Globus pallidus (tissue), 1 donor: Measurements from ENCODE around the gene PAK5.

Experiments
- DNase-seq: peaks from one replicate; pipeline ENCODE4 v3.0.0-alpha.2; 2015; ENCODE audit warnings: low spot score

The PAK5 gene

DNA sequence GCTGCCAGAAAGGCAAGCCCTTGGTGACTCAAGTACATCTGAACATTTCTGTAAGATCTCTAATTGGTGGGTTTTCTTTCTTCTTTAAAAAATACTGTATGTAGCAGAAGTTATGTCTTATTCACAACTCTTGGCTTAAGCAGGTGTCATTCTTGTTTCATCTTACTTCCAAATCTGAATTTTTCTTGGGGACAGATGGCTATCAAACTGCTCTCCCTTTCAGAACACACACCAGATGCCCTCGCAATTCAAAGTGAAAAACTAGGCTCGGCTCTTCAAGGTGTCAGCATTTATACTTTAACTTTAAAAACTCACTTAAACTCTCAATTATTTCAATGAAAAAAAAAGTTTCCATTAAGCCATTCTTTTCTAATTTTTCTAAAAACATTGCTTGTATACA, 49.7 kb downstream of the PAK5 start:
- no peak for DNase-seq

DNA sequence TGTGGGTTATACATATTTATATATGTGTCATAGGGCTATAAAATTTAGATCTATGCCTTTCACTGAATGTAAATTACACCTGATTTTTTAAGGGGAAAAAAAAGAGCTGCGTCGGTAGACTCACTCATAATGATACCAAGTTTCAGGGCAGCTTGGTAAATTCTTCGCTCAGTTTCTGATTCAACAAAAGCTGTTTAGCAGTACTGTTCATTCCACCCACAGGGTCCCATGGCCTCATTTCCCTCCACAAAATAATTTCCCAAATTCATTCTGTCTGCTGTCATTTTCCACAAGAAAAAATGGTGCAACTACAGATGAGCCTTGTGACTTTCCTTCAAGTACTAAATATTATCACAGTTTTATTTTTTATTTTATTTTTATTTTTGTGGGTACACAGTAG, 63.7 kb downstream of the PAK5 start:
- no peak for DNase-seq

DNA sequence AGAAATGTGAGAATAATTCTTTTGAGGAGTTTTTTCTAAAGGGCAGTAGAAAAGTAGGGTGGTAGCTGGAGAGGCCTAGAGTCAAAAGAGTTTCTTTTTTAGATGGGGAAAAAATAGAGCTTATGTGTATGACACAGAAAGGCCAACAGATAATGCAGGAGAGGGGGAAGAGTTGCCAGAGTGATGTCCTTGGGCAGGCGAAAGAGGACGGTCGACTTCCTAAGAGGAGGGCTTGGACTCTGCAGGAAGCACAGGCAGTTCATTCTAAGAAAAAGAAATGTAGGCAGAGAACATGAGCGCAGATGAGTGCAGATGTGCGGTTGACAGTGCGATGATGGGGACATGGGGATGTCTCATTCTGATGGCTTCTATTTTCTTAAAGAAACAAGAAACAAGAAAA, 68.9 kb downstream of the PAK5 start:
- no peak for DNase-seq

DNA sequence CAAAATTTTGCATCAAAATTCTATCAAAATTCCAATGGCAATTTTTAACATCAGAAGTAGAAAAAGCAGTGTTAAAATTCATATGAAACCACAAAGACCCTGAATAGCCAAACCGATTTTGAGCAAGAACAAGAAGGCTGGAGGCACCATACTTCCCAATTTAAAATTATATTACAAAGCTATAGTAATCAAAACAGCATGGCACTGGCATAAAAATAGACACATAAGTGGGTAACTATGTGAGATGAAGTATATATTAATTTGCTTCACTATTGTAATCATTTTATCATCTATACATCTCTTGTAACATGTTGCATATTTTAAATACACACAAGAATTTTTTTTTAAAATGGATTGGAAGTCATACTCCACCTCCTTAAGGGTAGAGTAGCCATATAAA, 77.4 kb downstream of the PAK5 start:
- DNase-seq = no peak

DNA sequence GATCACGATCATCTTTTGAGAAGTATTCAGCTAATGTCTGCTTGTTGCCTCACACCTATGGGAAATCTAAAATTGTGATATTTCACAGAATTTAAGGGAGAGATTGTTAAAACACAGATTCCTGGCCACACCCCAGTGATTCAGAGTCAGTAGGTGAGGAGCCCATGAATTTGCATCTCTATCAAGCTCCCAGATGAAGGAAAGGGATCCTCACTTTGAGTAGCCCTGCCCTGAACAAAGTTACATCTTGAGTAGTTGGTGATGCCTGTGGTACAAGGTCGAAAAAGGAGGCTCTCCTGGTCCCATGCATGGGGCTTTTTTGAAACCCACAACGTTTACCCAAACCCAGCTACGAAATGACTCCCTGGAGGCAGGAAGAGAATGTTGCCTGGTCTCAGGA, 79.5 kb downstream of the PAK5 start:
- no peak for DNase-seq

DNA sequence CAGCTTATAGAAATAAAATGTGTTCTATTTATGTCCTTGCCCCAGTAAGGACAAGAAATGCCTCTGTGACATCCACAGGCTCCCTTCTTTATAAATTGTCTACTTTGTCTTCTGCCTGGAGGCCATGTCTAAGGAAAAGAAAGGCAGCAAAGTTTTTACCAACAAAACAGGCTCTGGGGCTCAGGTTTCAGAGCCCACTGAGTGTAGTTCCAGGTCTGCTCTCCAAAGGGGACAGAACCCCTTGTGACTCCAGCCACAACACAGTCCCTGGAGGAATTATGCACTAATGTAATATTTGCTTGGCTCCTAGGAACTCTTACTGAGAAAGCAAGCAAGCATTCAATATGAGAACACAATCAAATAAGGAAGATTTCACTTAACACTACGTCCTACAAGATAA, 80.1 kb downstream of the PAK5 start:
- no peak for DNase-seq

DNA sequence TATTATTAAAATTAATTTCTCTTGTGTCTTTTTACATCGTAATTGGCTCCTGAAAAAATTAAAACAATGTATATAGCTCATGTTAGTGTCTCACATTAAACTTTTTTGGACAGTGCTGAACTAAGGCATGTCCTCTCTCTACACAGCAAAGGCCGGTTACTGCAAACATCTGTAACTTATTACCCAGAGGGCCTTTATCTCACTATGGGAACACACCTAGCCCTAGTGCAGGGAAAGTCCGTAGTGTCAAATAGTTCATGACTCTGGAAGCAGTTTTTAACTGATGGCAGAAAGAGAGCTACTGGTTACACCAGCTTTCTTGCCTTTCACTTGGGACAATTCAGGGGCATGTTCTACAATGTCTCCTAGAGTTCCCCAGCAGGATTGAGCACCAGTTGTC, 82.2 kb downstream of the PAK5 start:
- no peak for DNase-seq

DNA sequence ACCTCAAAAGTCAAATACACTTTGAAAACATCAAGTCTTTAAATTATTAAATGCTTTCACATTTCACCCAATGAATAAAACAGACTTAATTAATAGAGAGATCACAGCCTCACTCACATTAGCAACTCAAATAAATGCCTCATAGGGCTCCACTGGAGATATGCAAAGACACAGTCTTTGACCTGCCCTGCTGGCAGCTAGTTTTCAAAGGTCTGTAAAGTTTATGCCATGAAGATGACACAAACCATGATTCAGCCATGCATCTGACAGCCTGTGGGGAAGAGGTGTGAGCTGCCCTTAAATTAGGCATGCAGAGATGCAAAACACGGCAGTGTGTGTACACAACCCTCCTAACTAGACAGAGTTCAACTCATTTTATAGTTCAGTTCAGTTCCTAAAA, 83.6 kb downstream of the PAK5 start:
- no peak for DNase-seq

DNA sequence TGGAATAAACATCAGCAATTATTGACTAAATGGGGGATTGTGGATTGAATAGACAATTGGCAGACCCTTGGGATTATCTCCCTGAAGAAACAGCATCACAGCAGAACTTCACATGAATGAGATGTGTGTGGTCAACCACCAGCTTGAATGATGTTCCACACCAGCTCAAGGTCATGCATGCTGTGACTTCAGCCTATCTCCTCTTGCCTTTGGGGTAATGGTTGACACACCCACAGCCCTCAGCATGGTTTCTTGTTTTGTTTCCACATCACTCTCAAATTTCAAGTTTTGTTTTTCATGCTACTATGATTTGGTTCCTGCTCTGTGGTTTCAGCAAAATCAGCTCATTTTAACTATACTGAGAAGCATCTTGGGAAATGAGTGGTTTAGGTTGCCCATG, 94.3 kb downstream of the PAK5 start:
- DNase-seq = no peak

DNA sequence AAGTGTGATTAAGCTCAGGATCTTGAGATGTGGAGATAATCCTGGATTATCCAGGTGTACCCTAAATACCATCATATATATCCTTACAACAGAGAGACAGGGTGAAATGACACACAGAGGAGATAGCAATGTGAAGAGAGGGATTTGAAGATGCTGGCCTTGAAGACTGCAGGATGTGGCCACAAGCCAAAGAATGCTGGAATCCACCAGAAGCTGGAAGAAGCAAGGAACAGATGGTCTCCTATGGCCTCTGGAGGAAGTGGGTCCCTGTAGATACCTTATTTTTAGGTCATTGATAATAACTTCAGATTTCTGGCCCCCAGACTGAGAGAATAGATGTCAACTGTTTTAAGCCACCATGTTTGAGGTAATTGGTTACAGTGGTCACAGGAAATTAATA, 95.0 kb downstream of the PAK5 start:
- no peak for DNase-seq

DNA sequence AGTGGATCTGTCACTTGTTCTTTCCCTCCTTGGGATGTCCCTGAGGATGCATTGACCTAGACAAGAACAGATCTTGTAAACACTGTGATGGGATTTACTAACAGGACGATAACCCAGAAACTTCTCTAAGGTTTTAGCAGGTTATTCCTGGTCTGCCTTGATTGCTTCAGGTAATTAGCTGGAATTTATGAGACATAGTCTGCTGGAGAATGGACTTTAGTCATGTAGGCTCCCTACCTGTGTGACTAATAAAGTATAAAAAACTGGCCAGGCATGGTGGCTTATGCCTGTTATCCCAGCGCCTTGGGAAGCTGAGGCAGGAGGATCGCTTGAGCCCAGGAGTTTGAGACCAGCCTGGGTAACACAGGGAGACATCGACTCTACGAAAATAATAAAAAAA, 96.1 kb downstream of the PAK5 start:
- no peak for DNase-seq

DNA sequence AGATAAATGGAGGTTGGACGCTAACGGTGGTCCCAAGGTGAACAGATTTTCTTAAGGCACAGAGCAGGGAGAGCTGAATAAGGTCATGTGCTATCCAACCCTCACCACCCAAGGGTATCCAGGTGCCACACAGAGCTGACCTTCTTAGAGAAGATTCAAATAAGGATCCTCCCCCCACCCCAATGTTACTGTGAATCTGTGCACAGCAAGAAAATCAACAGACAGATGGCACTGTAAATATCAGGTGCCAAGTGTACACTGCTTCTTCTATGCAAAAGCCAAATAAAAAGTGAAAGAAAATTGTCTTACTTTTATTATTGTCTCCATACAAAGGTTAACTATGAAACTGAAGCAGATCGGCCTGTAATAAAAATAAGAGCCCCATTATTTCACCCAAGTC, 96.9 kb downstream of the PAK5 start:
- no peak for DNase-seq

DNA sequence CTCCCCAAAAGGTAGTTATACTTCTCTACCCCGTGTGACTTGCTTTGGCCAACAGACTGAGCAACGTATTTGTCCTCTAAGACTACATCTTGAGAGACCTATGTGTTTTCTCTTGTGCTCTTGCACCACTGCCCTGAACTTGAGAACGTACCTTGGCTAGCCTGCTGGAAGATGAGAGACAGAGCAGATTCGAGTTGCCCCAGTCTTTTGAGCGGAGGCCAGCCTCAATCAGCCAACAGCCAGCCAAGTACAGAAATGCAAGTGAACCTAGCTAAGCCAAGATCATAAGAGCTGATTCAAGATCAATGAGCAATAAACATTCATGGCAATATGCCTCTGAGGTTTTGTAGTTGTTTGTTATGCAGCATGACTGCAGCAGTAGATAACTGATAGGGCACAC, 98.4 kb downstream of the PAK5 start:
- no peak for DNase-seq

DNA sequence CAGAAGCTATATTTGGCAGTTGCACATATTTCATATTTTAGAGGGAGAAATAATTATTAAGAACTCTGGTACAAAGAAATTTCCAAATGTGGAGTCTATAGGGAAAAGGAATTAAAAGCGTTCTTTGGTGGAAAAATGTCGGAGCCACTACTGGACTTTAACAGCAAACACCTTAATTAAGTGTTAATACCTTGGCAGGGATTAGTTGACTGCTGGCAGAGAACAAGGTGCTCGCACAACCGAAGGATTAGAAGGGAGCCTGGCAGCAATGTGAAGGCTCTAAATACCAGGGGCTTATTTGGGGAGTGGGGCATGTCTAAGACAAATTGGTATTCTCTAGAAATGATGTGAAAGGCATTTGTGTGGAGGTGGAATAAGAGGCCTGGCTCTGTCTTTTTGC, 98.9 kb downstream of the PAK5 start:
- no peak for DNase-seq

DNA sequence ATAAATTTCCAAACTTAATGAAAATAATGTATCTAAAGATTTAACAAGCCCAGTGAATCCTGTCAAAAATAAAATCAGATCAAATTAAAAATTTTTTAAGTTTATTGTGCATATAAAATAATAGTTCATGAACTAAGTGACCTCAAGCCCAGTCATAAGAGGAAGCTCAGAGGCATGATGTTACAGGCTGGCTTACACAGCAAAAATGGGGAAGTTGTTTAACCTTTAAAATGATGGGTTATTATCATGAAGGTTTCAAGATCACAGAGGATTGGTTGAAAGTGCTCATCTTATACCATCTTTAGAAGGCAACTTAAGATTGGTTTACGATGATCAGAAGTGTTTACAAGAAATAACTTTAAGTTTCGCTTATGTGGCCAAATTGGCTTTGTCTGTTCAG, 102.5 kb downstream of the PAK5 start:
- DNase-seq = no peak

DNA sequence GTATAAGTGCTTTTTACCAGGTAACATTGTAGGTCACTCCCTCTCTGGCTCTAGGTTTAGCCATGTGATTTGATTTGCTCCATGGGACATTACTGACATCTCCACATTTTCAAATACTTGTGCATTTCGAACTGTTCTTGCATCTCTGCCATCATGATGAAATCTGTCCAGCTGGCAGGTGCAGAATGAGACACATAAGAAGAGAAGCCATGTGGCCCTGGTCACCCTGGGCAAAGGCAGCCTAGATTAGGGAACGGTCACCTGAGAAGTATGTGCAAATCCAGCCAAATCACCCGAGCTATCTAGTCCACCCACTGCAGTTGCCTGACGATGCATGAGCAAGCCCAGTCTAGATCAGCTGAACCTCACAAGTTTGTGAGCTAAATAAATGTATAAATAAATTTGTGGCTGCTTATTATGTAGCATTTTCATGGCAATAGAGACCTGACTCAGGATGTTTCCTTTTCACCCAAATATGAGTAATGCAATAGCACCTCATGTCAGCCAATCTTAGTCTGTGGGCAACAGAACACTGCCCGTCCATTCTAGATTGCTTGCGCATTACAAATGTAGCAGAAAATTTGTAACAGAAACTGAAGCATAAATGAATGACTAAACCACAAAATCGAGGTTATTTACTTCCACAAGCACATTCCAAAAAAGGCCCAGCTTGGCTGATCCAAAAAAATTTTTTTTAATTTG, 115.2 kb downstream of the PAK5 start:
- DNase-seq = no peak

DNA sequence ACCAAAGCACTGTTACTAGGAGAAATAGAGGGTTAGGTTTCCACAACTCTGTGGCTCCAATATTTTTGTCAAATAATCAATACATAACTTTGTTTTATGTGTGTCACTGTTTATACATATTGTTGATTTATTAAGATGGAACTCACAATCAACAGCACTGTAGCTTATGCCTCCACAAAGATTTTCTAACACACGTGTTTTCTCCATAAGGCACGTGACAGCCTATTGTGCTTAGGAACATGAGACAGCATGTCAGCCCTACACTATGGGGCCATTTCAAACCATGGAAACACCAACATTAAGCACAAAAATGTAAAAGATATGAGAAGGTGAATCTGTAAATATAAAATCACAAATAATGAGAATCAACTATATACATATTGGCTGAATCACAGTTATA, 127.0 kb downstream of the PAK5 start:
- no peak for DNase-seq

DNA sequence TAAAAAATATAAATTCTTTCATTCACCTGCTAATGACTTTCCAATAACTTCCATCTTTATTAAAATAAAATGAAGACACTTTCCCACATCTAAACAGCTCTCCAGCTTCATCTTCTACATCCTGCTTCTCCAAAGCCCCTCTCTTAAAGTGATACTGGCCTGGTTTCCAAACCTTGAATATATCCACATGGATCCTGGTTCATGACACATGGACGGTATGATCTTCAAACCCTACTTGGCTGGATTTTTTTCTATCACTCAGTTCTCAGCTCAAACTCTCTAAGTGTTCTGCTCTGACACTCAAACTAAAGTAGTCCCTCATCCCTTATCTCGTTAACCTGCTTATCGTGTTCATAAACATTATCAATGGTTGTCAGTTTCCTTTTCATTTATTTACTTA, 128.2 kb downstream of the PAK5 start:
- DNase-seq = no peak

DNA sequence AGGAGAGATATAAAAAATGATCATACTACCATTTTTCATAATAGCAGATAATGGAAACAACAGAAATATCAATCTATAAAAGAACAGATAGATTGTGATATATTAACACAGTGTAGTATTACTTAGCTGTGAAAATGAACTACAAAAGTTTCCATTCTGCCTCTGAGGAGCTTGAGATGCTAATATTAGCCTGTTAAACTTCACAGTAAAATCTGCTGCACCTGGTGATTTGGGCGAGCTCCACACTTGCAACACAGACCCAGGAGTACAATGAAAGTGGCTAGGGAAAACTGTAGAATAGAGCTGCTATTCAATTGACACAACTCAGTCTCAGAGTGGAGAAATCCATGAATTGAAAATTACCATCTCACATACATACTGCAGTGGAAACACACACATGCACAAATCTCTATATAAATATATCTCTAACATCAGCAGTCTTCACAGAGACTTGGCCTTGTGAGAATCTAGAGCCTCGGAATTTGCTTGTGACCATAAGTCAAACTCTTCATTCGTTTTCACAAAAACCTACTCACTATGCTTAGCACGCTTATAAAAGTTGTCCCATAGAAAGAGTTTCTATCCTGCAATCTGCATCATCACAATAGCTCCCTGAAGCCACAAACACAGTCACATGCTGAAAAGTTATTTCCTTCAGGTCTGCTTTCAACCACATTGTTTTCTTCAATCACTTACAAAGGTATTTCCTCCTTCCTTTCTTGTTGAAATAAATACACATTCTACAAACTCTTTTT, 133.0 kb downstream of the PAK5 start:
- no peak for DNase-seq

DNA sequence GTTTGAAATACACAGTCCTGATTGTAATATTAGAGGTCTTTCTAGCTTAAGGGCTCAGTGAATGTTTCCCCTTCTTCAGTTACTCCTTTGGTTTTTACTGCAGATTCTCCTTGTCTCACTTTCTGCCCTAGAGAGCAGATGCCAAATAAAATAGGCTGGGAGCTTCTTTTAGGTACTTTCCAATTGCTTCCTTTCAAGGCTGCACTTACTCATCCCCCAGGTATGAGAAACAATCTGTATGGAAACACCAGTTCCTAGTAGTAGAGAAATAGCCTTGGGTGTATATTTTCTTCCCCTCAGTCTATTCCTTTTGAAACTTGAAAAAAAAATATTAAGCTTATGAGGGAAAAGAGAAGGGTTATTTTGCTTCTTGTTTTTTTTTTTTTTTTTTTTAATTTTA, 139.7 kb downstream of the PAK5 start:
- DNase-seq = no peak

DNA sequence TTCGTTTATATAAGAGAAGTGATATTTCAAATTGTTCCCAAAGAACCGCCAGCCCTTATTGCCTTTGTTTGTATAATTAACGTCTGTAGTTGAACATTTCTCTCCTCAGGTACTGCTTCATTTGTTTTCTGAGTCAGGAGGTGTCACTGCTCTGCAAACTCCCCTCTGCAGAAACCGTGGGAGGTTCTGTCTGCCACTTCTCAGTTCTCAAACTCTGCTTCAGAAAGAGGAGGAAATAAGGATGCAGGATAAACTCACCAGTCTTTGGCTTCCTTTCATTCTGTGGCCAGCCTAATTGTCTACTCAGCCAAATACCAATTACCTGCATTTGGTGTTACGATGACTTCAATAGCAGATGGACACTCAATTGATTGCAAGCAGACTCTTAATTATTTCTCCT, 149.8 kb downstream of the PAK5 start:
- no peak for DNase-seq

DNA sequence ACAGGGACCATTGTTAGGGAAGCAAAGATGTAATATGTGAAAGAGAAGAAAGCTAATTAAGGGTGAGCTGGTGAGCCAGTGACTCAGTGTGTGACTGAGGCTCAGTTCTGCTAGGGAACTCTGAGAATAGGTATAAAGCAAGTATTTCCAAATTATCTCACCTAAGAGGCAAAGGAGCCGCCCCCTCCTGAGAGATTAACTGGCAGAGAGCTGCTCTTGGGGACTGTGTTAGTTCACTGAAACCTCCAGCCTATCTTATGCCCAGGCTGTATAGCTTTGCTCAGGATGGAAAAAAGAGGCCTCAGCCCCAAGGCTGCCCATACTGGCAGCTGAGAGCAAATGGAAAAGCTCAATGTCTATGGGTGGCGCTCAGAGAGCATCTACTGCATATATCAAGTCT, 152.0 kb downstream of the PAK5 start:
- DNase-seq = no peak

DNA sequence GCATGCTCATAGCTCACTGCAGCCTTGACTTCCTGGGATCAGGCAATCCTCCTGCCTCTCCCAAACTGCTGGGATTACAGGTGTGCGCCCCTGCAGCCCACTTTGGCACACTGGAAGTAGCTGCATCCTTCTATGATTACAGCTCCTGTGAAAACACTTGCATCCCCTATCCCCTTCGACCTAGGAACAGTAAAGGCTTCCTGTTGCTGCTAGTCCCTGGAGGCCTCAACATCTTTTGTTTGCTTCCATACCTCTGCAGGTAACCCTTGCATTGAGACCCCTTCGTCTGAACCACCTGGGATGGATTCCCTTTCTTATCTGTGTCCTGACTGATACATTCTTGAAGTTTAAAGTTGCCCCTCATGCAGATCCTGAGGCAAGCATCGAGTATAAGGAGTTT, 152.4 kb downstream of the PAK5 start:
- no peak for DNase-seq

DNA sequence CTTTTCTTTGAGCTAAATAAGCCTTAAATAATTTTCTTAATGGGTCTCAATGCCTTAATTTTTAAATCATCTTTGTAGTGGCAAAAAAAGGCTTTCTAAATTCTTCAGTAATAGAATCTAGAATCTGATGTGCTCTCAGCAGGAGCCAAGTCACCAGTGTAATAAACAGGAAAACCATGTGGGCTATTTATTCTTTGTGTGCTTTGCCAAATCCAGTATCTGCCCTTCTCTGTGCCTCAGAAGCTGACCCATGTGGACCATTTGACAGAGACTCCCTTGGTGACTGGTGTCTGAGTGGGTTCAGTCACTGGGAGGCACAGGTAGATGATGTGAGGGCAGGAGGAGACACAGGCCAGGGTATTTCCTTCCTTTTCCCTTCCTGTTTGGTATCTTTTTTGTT, 152.9 kb downstream of the PAK5 start:
- DNase-seq = no peak
